Fibroblast of mammary gland (primary cell): Measurements from ENCODE around the gene WNT9B.

Experiments
- DNase-seq: peaks from one replicate; pipeline ENCODE4 v3.0.0-alpha.2; 2010; ENCODE audit warnings: low read depth
- H3K4me3 ChIP-seq: 2 replicates; pipeline ENCODE4 v1.5.1; 2011; ENCODE audit warnings: low read depth, mild to moderate bottlenecking, low read length, moderate library complexity; ENCODE audit not compliant: control insufficient read depth
- TF ChIP-seq, protein P1 (sequence below): conservative IDR thresholded peaks from 2 replicates; pipeline ENCODE4 v1.5.1; 2011; ENCODE audit warnings: low read depth, low read length, inconsistent platforms; ENCODE audit not compliant: control insufficient read depth, insufficient read depth

WNT9B gene, protein sequence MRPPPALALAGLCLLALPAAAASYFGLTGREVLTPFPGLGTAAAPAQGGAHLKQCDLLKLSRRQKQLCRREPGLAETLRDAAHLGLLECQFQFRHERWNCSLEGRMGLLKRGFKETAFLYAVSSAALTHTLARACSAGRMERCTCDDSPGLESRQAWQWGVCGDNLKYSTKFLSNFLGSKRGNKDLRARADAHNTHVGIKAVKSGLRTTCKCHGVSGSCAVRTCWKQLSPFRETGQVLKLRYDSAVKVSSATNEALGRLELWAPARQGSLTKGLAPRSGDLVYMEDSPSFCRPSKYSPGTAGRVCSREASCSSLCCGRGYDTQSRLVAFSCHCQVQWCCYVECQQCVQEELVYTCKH

GRCh38 chr17:46851029-46851741, at the start of gene WNT9B:
TSS of gene WNT9B (plus strand) at chr17:46851583. CDS start at chr17:46851639, 56 bp downstream.
- TF ChIP-seq, protein P1, sequence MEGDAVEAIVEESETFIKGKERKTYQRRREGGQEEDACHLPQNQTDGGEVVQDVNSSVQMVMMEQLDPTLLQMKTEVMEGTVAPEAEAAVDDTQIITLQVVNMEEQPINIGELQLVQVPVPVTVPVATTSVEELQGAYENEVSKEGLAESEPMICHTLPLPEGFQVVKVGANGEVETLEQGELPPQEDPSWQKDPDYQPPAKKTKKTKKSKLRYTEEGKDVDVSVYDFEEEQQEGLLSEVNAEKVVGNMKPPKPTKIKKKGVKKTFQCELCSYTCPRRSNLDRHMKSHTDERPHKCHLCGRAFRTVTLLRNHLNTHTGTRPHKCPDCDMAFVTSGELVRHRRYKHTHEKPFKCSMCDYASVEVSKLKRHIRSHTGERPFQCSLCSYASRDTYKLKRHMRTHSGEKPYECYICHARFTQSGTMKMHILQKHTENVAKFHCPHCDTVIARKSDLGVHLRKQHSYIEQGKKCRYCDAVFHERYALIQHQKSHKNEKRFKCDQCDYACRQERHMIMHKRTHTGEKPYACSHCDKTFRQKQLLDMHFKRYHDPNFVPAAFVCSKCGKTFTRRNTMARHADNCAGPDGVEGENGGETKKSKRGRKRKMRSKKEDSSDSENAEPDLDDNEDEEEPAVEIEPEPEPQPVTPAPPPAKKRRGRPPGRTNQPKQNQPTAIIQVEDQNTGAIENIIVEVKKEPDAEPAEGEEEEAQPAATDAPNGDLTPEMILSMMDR, result no peak
- DNase-seq, result no peak
- H3K4me3 ChIP-seq, result no peak within 1 kb of the TSS

DNA sequence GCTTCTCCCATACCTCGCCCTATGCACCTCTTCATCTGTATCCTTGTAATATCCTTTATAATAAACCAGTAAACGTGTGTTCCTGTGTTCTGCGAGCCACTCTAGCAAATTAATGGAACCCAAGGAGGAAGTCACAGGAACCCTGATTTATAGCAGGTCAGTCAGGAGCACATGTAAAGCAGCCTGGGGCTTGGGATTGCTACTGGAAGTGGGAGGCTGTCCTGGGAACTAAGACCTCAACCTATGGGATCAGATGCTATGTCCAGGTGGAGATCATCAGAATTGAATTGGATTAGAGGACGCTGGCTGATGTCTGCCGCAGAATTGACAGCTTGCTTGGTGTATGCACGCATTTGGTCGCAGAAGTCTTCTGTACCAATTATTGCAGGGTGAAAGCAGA, 48.6 kb upstream of the WNT9B start:
- no peak overlapping the region for H3K4me3 ChIP-seq
- TF ChIP-seq, protein P1, result no peak
- no peak for DNase-seq

DNA sequence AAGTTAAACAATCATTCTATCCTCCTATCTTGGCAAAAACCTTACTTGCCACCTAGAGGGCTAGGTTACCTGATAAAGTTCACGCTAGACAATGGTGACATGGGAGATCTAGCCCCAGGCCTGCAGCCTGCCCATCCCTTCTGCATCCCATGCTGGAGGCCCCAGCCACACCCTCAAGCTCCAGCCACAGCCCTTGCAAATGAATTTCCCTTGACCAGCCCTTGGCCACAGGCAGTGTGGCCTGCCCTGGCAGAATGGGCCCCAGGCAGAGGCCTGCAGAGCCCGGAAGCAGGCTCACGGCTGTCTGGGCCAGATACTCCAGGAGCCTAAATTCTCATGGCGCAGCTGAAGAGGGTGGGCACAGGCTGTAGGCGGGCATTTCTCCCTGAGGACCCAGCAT, 47.8 kb upstream of the WNT9B start:
- no peak overlapping the region for H3K4me3 ChIP-seq
- TF ChIP-seq, protein P1, result no peak
- DNase-seq, result no peak

- TF ChIP-seq, protein P1, result no peak
- DNase-seq, result no peak
- H3K4me3 ChIP-seq, result no peak overlapping the region
Observed at GRCh38 chr17:46805771-46806170, 45.6 kb upstream of the WNT9B start.

DNA sequence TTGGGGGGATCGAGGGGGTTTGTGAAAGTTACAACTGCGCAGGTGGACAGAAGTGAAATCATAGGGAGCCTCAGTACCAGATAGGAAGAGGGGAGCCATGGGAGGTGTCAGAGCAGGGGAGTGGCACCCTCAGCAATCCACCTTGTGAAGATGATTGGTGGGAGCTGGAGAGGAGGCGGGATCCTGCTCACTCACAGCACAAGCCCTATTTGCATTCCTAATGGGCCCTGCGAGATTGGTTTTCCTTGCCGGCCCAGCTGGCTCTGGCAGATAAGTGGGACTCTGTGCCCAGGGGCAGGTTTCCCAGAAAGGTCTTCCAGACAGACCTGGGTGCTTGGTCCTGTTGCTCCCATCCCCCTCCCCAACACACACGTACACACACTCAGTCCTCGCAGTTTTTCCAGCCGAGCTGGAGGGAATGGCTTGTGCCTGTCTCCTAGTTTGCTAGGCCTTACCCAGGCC, 42.2 kb upstream of the WNT9B start:
- H3K4me3 ChIP-seq, result no peak overlapping the region
- DNase-seq, result no peak
- TF ChIP-seq, protein P1, result no peak

- no peak overlapping the region for H3K4me3 ChIP-seq
- DNase-seq, result no peak
- TF ChIP-seq, protein P1, result no peak
Observed at GRCh38 chr17:46810837-46811236, 40.5 kb upstream of the WNT9B start.
